Vagina (tissue), 2 donors: Measurements from ENCODE around the gene SERPINB4. TPM values are rescaled to one million over a fixed set of nuclear protein-coding genes. Genes with fewer than 3 reads are reported as not detected.

Source experiments
- DNase-seq, 2 donors: peaks; one replicate each; pipeline ENCODE4 v3.0.0-alpha.2; 2017; ENCODE audit errors: extremely low spot score in 2 of 2
- H3K27ac ChIP-seq: fragments of 200-600 bp; sonication (generic); one replicate; pipeline ENCODE4 v1.5.1; 2019
- H3K27me3 ChIP-seq: fragments of 200-600 bp; sonication (generic); one replicate; pipeline ENCODE4 v1.5.1; 2019
- H3K36me3 ChIP-seq, 2 donors: fragments of 200-600 bp; sonication (generic); one replicate each; pipeline ENCODE4 v1.5.1; 2017 to 2019
- H3K4me1 ChIP-seq: fragments of 200-600 bp; sonication (generic); one replicate; pipeline ENCODE4 v1.5.1; 2019
- H3K4me3 ChIP-seq, 2 donors: fragments of 200-600 bp; sonication (generic); 1 replicate in 1 of 2; 2 replicates in 1 of 2; pipeline ENCODE4 v1.5.1; 2016 to 2019
- H3K9me3 ChIP-seq: fragments of 200-600 bp; sonication (generic); one replicate; pipeline ENCODE4 v1.5.1; 2019
- POLR2A ChIP-seq, 2 donors: fragments of 450-650 bp; IDR thresholded peaks; one replicate each; pipeline ENCODE4 v1.6.1; 2017; ENCODE audit warnings: antibody characterized with exemption in 2 of 2, mild to moderate bottlenecking in 2 of 2, moderate library complexity in 2 of 2
- POLR2AphosphoS5 ChIP-seq, 2 donors: sonication (generic); formaldehyde crosslinking; IDR thresholded peaks; one replicate each; pipeline ENCODE4 v1.9.0; 2017; ENCODE audit warnings: antibody characterized with exemption in 2 of 2, mild to moderate bottlenecking in 2 of 2, low read depth in 1 of 2; ENCODE audit not compliant: insufficient read depth in 1 of 2
- intact Hi-C: fragments of 100-400 bp; cut with DNase I; formaldehyde crosslinking; loops from one replicate; pipeline ENCODE4 v1.15.1; 2023
- total RNA-seq: library from RNA; depleted of rRNA; stranded (reverse); fragments of >200 nt; gene quantifications from one replicate; pipeline ENCODE4 v1.2.3, GENCODE V29; 2016
- TF ChIP-seq, protein P1 (sequence below), 3 experiments: fragments of 450-650 bp in 2 of 3; fragments of 200-600 bp in 1 of 3; sonication (generic) in 1 of 3; IDR thresholded peaks; one replicate each; pipeline ENCODE4 v1.5.1; 2017 to 2019; ENCODE audit warnings: antibody characterized with exemption in 3 of 3, mild to moderate bottlenecking in 2 of 3, moderate library complexity in 2 of 3

The SERPINB4 gene
- total RNA-seq, 1 donor from 2014 or later = 77.3 TPM

DNA sequence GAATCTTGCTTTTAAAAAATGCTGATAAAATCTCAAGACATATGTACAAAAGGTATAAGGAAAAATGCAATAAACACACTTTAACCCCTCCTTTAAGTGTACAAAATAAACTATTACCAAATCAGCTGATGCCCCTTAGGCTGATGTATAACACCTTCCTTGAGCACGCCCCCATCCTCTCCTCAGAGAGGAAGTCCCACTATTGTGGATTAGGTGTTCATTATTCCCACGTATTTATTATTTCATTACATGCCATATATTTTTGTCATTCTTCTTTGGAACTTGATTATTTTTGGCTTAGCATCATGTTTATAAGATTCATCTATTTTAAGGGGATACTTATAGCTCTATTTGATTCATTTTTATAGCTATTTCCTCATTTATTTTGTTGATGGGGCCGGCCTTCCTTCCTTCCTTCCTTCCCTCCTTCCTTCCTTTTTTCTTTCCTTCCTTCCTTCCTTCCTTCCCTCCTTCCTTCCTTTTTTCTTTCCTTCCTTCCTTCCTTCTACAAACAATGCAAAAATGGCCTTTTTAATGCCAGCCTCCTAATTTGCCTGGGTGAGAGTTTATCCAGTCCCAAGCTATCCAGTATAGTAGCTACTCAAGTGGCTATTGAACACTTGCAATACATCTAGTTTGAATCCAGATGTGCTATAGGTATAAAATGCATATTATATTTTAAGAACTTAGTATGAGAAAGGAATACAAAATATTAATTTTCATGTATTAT is 52.9 kb downstream of the SERPINB4 start:
- no peak for DNase-seq
- Histone ChIP-seq H3K36me3 (no peaks in the 10 kb centered on the region), H3K9me3 (no peaks in the 10 kb centered on the region), H3K4me1 (no peaks in the 10 kb centered on the region), H3K27me3 (no peaks in the 10 kb centered on the region), H3K27ac (no peak overlapping the region), H3K4me3 (no peak overlapping the region)
- intact Hi-C loops = no loop called here
- TF ChIP-seq POLR2AphosphoS5 (IDR thresholded peaks at IDR 0.05; ENCODE audit: insufficient read depth in 1 of 2, low read depth in 1 of 2) (no peak), POLR2A (IDR thresholded peaks at IDR 0.05) (no peak)
- TF ChIP-seq, protein P1, sequence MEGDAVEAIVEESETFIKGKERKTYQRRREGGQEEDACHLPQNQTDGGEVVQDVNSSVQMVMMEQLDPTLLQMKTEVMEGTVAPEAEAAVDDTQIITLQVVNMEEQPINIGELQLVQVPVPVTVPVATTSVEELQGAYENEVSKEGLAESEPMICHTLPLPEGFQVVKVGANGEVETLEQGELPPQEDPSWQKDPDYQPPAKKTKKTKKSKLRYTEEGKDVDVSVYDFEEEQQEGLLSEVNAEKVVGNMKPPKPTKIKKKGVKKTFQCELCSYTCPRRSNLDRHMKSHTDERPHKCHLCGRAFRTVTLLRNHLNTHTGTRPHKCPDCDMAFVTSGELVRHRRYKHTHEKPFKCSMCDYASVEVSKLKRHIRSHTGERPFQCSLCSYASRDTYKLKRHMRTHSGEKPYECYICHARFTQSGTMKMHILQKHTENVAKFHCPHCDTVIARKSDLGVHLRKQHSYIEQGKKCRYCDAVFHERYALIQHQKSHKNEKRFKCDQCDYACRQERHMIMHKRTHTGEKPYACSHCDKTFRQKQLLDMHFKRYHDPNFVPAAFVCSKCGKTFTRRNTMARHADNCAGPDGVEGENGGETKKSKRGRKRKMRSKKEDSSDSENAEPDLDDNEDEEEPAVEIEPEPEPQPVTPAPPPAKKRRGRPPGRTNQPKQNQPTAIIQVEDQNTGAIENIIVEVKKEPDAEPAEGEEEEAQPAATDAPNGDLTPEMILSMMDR (IDR thresholded peaks at IDR 0.05) = no peak

GRCh38 chr18:63590373-63590772 is 53.7 kb downstream of the SERPINB4 start:
- intact Hi-C loops = no loop called here
- no peaks in the 10 kb centered on the region for H3K27me3 ChIP-seq

GRCh38 chr18:63588909-63589308 is 55.1 kb downstream of the SERPINB4 start:
- no peaks in the 10 kb centered on the region for H3K9me3 ChIP-seq
- TF ChIP-seq POLR2AphosphoS5 (IDR thresholded peaks at IDR 0.05; ENCODE audit: insufficient read depth in 1 of 2, low read depth in 1 of 2) (no peak), POLR2A (IDR thresholded peaks at IDR 0.05) (no peak)
- TF ChIP-seq, protein P1 (IDR thresholded peaks at IDR 0.05) = no peak
- H3K27ac ChIP-seq = no peak overlapping the region
- DNase-seq = no peak
- no peaks in the 10 kb centered on the region for H3K27me3 ChIP-seq
- H3K36me3 ChIP-seq = no peaks in the 10 kb centered on the region
- peaks cover 7% of the 10 kb centered on the region for H3K4me1 ChIP-seq
- peak overlapping the region in 1 of 2 donors; percentile 30 for H3K4me3 ChIP-seq
- intact Hi-C loops = no loop called here

More at GRCh38 chr18:63590373-63590772, 53.7 kb downstream of the SERPINB4 start:
- H3K36me3 ChIP-seq = no peaks in the 10 kb centered on the region
- H3K4me1 ChIP-seq = no peaks in the 10 kb centered on the region
- no peaks in the 10 kb centered on the region for H3K9me3 ChIP-seq
- H3K27ac ChIP-seq = no peak overlapping the region
- TF ChIP-seq, protein P1 (IDR thresholded peaks at IDR 0.05) = no peak
- TF ChIP-seq POLR2AphosphoS5 (IDR thresholded peaks at IDR 0.05; ENCODE audit: insufficient read depth in 1 of 2, low read depth in 1 of 2) (no peak), POLR2A (IDR thresholded peaks at IDR 0.05) (no peak)
- no peak for DNase-seq
- no peak overlapping the region for H3K4me3 ChIP-seq

Other genes starting within 250 kb of the SERPINB4 start
- 30.7 TPM for gene VPS4B, start 221.8 kb downstream of the SERPINB4 start, total RNA-seq
- 141 TPM for gene SERPINB5, start 167.3 kb downstream of the SERPINB4 start, total RNA-seq
- 20.1 TPM for gene SERPINB12, start 101.9 kb downstream of the SERPINB4 start, total RNA-seq
- gene SERPINB13, start 56.9 kb downstream of the SERPINB4 start, total RNA-seq = 131 TPM
- gene SERPINB3, start 17.6 kb upstream of the SERPINB4 start, total RNA-seq = 464 TPM
- gene SERPINB11, start 58.7 kb upstream of the SERPINB4 start, total RNA-seq = 8.6 TPM
- gene SERPINB7, start 131.2 kb upstream of the SERPINB4 start, total RNA-seq = 0.49 TPM
- gene SERPINB2, start 243.4 kb upstream of the SERPINB4 start, total RNA-seq = 25.5 TPM